ENCODE measurements around the gene P2RY13. TPM values are rescaled to one million over a fixed set of nuclear protein-coding genes. Genes with fewer than 3 reads are reported as not detected.
A peak's percentile ranks its signal among the peaks of the same experiment; 100 is the strongest.

P2RY13 gene
- total RNA-seq, 2 donors from 2014 or later: not detected

GRCh38 chr3:151346292-151346691 is 16.9 kb upstream of the P2RY13 start:
- H3K27me3 Mint-ChIP-seq (ENCODE audit: low read depth): peaks cover 52% of the 10 kb centered on the region
- no peaks in the 10 kb centered on the region for H3K36me3 Mint-ChIP-seq (ENCODE audit: insufficient read depth in 2 of 2)
- ATAC-seq (replicated peaks in 1 of 2): no peak
- peak overlapping the region in 1 of 2 donors; percentile 63 for H3K4me3 Mint-ChIP-seq
- H3K4me1 Mint-ChIP-seq (ENCODE audit: low read depth): peaks cover 10% of the 10 kb centered on the region
- no peak for DNase-seq
- peak overlapping the region; percentile 27 for H3K27ac Mint-ChIP-seq
- H3K9me3 Mint-ChIP-seq: peaks cover 0 to 2% of the 10 kb centered on the region in 2 donors

GRCh38 chr3:151345859-151346258 is 16.5 kb upstream of the P2RY13 start:
- peaks cover 7% of the 10 kb centered on the region for H3K4me1 Mint-ChIP-seq (ENCODE audit: low read depth)
- no peaks in the 10 kb centered on the region for H3K36me3 Mint-ChIP-seq (ENCODE audit: insufficient read depth in 2 of 2)
- H3K4me3 Mint-ChIP-seq: peak overlapping the region in 1 of 2 donors; percentile 63
- peaks cover 0 to 2% of the 10 kb centered on the region in 2 donors for H3K9me3 Mint-ChIP-seq
- peaks cover 52% of the 10 kb centered on the region for H3K27me3 Mint-ChIP-seq (ENCODE audit: low read depth)
- DNase-seq (no peak), ATAC-seq (replicated peaks in 1 of 2) (no peak)
- peak overlapping the region; percentile 27 for H3K27ac Mint-ChIP-seq

- Mint-ChIP-seq H3K4me3 (no peak overlapping the region), H3K4me1 (ENCODE audit: low read depth) (peaks cover 17% of the 10 kb centered on the region), H3K27ac (no peak overlapping the region), H3K27me3 (ENCODE audit: low read depth) (peaks cover 20% of the 10 kb centered on the region), H3K9me3 (no peaks in the 10 kb centered on the region), H3K36me3 (ENCODE audit: insufficient read depth in 2 of 2) (no peaks in the 10 kb centered on the region)
- ATAC-seq (replicated peaks in 1 of 2) (no peak), DNase-seq (no peak)
Measured at GRCh38 chr3:151331696-151332095, 2.3 kb upstream of the P2RY13 start.

GRCh38 chr3:151330899-151331298 is 1.6 kb upstream of the P2RY13 start:
- Mint-ChIP-seq H3K27ac (no peak overlapping the region), H3K4me3 (no peak overlapping the region), H3K9me3 (no peaks in the 10 kb centered on the region), H3K27me3 (ENCODE audit: low read depth) (peaks cover 28% of the 10 kb centered on the region), H3K4me1 (ENCODE audit: low read depth) (peaks cover 17% of the 10 kb centered on the region), H3K36me3 (ENCODE audit: insufficient read depth in 2 of 2) (no peaks in the 10 kb centered on the region)
- no peak for DNase-seq
- no peak for ATAC-seq (replicated peaks in 1 of 2)

GRCh38 chr3:151330379-151330778 is 1.0 kb upstream of the P2RY13 start:
- peaks cover 17% of the 10 kb centered on the region for H3K4me1 Mint-ChIP-seq (ENCODE audit: low read depth)
- H3K27me3 Mint-ChIP-seq (ENCODE audit: low read depth): peaks cover 28% of the 10 kb centered on the region
- no peaks in the 10 kb centered on the region for H3K36me3 Mint-ChIP-seq (ENCODE audit: insufficient read depth in 2 of 2)
- H3K9me3 Mint-ChIP-seq: no peaks in the 10 kb centered on the region
- DNase-seq (no peak), ATAC-seq (replicated peaks in 1 of 2) (no peak)
- no peak overlapping the region for H3K4me3 Mint-ChIP-seq
- no peak overlapping the region for H3K27ac Mint-ChIP-seq

- DNase-seq (peak; percentile 30 to 40), ATAC-seq (replicated peaks in 1 of 2) (peak; percentile 81 to 87)
- Mint-ChIP-seq H3K36me3 (ENCODE audit: insufficient read depth in 2 of 2) (no peaks in the 10 kb centered on the region), H3K27ac (no peak overlapping the region), H3K27me3 (ENCODE audit: low read depth) (peaks cover 31% of the 10 kb centered on the region), H3K4me1 (ENCODE audit: low read depth) (peaks cover 26% of the 10 kb centered on the region), H3K9me3 (peaks cover 1% of the 10 kb centered on the region in 2 donors), H3K4me3 (peak overlapping the region; percentile 54 to 63)
Measured at GRCh38 chr3:151328298-151328995, 902 bp downstream of the P2RY13 start.

- no peak for DNase-seq
- no peak overlapping the region for H3K27ac Mint-ChIP-seq
- peaks cover 39% of the 10 kb centered on the region for H3K27me3 Mint-ChIP-seq (ENCODE audit: low read depth)
- peak overlapping the region in 1 of 2 donors; percentile 63 for H3K4me3 Mint-ChIP-seq
- peaks cover 28% of the 10 kb centered on the region for H3K4me1 Mint-ChIP-seq (ENCODE audit: low read depth)
- H3K9me3 Mint-ChIP-seq: peaks cover 1 to 4% of the 10 kb centered on the region in 2 donors
- H3K36me3 Mint-ChIP-seq (ENCODE audit: insufficient read depth in 2 of 2): peaks cover 0 to 3% of the 10 kb centered on the region in 2 donors
- ATAC-seq (replicated peaks in 1 of 2): no peak
Measured at GRCh38 chr3:151327571-151328198, 1.7 kb downstream of the P2RY13 start.

- peaks cover 46% of the 10 kb centered on the region for H3K4me1 Mint-ChIP-seq (ENCODE audit: low read depth)
- peaks cover 26% of the 10 kb centered on the region for H3K27me3 Mint-ChIP-seq (ENCODE audit: low read depth)
- no peak overlapping the region for H3K27ac Mint-ChIP-seq
- no peak overlapping the region for H3K4me3 Mint-ChIP-seq
- H3K36me3 Mint-ChIP-seq (ENCODE audit: insufficient read depth in 2 of 2): peaks cover 0 to 6% of the 10 kb centered on the region in 2 donors
- DNase-seq (no peak), ATAC-seq (replicated peaks in 1 of 2) (no peak)
- peaks cover 1 to 4% of the 10 kb centered on the region in 2 donors for H3K9me3 Mint-ChIP-seq
Measured at GRCh38 chr3:151322511-151322910, 6.8 kb downstream of the P2RY13 start.

- Mint-ChIP-seq H3K9me3 (peaks cover 1 to 4% of the 10 kb centered on the region in 2 donors), H3K4me1 (ENCODE audit: low read depth) (peaks cover 47% of the 10 kb centered on the region), H3K36me3 (ENCODE audit: insufficient read depth in 2 of 2) (peaks cover 0 to 6% of the 10 kb centered on the region in 2 donors), H3K4me3 (peak overlapping the region in 1 of 2 donors; percentile 46), H3K27ac (peak overlapping the region; percentile 72), H3K27me3 (ENCODE audit: low read depth) (peaks cover 23% of the 10 kb centered on the region)
- DNase-seq: no peak
- no peak for ATAC-seq (replicated peaks in 1 of 2)
Measured at GRCh38 chr3:151321526-151321925, 7.8 kb downstream of the P2RY13 start.

- Mint-ChIP-seq H3K27me3 (ENCODE audit: low read depth) (peaks cover 18% of the 10 kb centered on the region), H3K36me3 (ENCODE audit: insufficient read depth in 2 of 2) (peaks cover 0 to 6% of the 10 kb centered on the region in 2 donors), H3K4me3 (peak overlapping the region in 1 of 2 donors; percentile 64), H3K9me3 (peaks cover 1 to 4% of the 10 kb centered on the region in 2 donors), H3K27ac (peak overlapping the region; percentile 90), H3K4me1 (ENCODE audit: low read depth) (peaks cover 61% of the 10 kb centered on the region)
- no peak for DNase-seq
- no peak for ATAC-seq (replicated peaks in 1 of 2)
Measured at GRCh38 chr3:151320131-151320530, 9.2 kb downstream of the P2RY13 start.

- peaks cover 1 to 4% of the 10 kb centered on the region in 2 donors for H3K9me3 Mint-ChIP-seq
- ATAC-seq (replicated peaks in 1 of 2) (no peak), DNase-seq (no peak)
- peaks cover 65% of the 10 kb centered on the region for H3K4me1 Mint-ChIP-seq (ENCODE audit: low read depth)
- H3K27ac Mint-ChIP-seq: peak overlapping the region; percentile 90
- peaks cover 22% of the 10 kb centered on the region for H3K27me3 Mint-ChIP-seq (ENCODE audit: low read depth)
- peak overlapping the region; percentile 35 to 64 for H3K4me3 Mint-ChIP-seq
- H3K36me3 Mint-ChIP-seq (ENCODE audit: insufficient read depth in 2 of 2): peaks cover 0 to 6% of the 10 kb centered on the region in 2 donors
Measured at GRCh38 chr3:151319628-151320027, 9.7 kb downstream of the P2RY13 start.

GRCh38 chr3:151318991-151319390 is 10.4 kb downstream of the P2RY13 start:
- DNase-seq (no peak), ATAC-seq (replicated peaks in 1 of 2) (no peak)
- H3K27me3 Mint-ChIP-seq (ENCODE audit: low read depth): peaks cover 19% of the 10 kb centered on the region
- H3K4me1 Mint-ChIP-seq (ENCODE audit: low read depth): peaks cover 62% of the 10 kb centered on the region
- H3K27ac Mint-ChIP-seq: peak overlapping the region; percentile 90
- peaks cover 1 to 4% of the 10 kb centered on the region in 2 donors for H3K9me3 Mint-ChIP-seq
- no peak overlapping the region for H3K4me3 Mint-ChIP-seq
- H3K36me3 Mint-ChIP-seq (ENCODE audit: insufficient read depth in 2 of 2): peaks cover 0 to 6% of the 10 kb centered on the region in 2 donors

- Mint-ChIP-seq H3K9me3 (peaks cover 0 to 2% of the 10 kb centered on the region in 2 donors), H3K4me3 (peak overlapping the region in 1 of 2 donors; percentile 54), H3K27me3 (ENCODE audit: low read depth) (peaks cover 12% of the 10 kb centered on the region), H3K27ac (peak overlapping the region; percentile 56), H3K36me3 (ENCODE audit: insufficient read depth in 2 of 2) (peaks cover 0 to 6% of the 10 kb centered on the region in 2 donors), H3K4me1 (ENCODE audit: low read depth) (peaks cover 55% of the 10 kb centered on the region)
- DNase-seq (no peak), ATAC-seq (replicated peaks in 1 of 2) (no peak)
Measured at GRCh38 chr3:151318313-151318712, 11.0 kb downstream of the P2RY13 start.
